Lower lobe of right lung (tissue), 2 donors: Measurements from ENCODE around the gene MAP4K2. TPM values are rescaled to one million over a fixed set of nuclear protein-coding genes. Genes with fewer than 3 reads are reported as not detected.

Experiments
- ATAC-seq, 2 donors: fragments of 200-7000 bp; cut with Tn5 transposase; one replicate each; pipeline ENCODE4 v1.9.1; 2020 to 2022; ENCODE audit warnings: mild to moderate bottlenecking in 2 of 2, moderate library complexity in 2 of 2
- DNase-seq: peaks from one replicate; pipeline ENCODE4 v3.0.0-alpha.2; 2020
- H3K27ac ChIP-seq: fragments of 200-600 bp; one replicate; pipeline ENCODE4 v1.8.0; 2022
- H3K27me3 ChIP-seq: fragments of 200-600 bp; one replicate; pipeline ENCODE4 v1.8.0; 2022; ENCODE audit warnings: low read depth
- H3K36me3 ChIP-seq: fragments of 200-600 bp; one replicate; pipeline ENCODE4 v1.8.0; 2022; ENCODE audit warnings: mild to moderate bottlenecking
- H3K4me1 ChIP-seq: fragments of 200-600 bp; one replicate; pipeline ENCODE4 v1.8.0; 2022
- H3K4me3 ChIP-seq: fragments of 200-600 bp; one replicate; pipeline ENCODE4 v1.8.0; 2022; ENCODE audit warnings: mild to moderate bottlenecking
- H3K9me3 ChIP-seq: fragments of 200-600 bp; one replicate; pipeline ENCODE4 v1.8.0; 2022
- intact Hi-C: fragments of 100-400 bp; cut with DNase I; formaldehyde crosslinking; loops from one replicate; pipeline ENCODE4 v1.11.0; 2022
- total RNA-seq: library from RNA; stranded (reverse); fragmentation: NEBNext Ultra II Directional; extraction: Animal tissue kit (Norgen Biotek cat#: 25700); gene quantifications from one replicate; pipeline ENCODE4 v1.2.1, GENCODE V29; 2021
- TF ChIP-seq, protein P1 (sequence below): fragments of 200-600 bp; IDR thresholded peaks from one replicate; pipeline ENCODE4 v1.8.0; 2022; ENCODE audit warnings: antibody characterized with exemption, mild to moderate bottlenecking
- donor health status: DM: no; HTN: yes; CAD: no; lungs with severe emphysema.

The MAP4K2 gene
- total RNA-seq, 1 donor from 2014 or later = 29.1 TPM

DNA sequence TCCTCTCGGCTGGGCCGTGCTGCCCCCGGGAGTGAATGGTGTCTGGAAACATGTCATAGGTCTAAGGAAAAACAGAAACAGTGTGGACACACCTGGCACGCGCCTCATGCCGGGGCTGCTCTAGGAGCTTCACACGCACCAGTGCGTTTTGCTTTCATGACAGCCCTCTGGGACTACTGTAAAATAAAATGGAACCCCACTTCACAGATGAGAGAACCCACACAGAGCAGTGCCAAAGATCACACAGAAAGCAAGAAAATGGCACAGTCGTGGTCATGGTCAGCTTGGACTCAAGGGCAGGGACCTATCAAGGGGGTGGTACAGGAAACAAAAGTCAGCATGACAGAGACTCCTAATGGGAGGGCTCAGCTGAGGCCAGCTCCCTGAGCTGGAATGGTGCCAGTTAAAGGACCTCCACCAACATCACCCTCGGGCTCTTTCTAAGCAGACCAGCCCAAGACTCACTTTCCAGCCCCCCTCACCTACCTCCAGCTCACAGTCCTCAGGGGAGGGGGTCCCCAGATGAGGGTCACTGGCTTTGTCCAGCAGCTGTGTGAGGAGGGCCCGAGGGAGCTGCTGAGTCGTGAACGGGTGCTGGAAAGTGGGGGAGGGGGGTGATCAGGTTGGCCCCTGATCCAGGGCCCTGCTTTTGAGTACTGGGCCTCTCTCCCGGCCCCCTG, 3.3 kb downstream of the MAP4K2 start:
- ATAC-seq (no peak), DNase-seq (no peak)
- Histone ChIP-seq H3K27ac (peak overlapping the region; percentile 58), H3K4me3 (peak overlapping the region; percentile 78), H3K27me3 (no peaks in the 10 kb centered on the region), H3K4me1 (peaks cover 34% of the 10 kb centered on the region), H3K36me3 (peaks cover 19% of the 10 kb centered on the region), H3K9me3 (no peaks in the 10 kb centered on the region)
- intact Hi-C loops = no loop called here
- TF ChIP-seq, protein P1, sequence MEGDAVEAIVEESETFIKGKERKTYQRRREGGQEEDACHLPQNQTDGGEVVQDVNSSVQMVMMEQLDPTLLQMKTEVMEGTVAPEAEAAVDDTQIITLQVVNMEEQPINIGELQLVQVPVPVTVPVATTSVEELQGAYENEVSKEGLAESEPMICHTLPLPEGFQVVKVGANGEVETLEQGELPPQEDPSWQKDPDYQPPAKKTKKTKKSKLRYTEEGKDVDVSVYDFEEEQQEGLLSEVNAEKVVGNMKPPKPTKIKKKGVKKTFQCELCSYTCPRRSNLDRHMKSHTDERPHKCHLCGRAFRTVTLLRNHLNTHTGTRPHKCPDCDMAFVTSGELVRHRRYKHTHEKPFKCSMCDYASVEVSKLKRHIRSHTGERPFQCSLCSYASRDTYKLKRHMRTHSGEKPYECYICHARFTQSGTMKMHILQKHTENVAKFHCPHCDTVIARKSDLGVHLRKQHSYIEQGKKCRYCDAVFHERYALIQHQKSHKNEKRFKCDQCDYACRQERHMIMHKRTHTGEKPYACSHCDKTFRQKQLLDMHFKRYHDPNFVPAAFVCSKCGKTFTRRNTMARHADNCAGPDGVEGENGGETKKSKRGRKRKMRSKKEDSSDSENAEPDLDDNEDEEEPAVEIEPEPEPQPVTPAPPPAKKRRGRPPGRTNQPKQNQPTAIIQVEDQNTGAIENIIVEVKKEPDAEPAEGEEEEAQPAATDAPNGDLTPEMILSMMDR = no peak

DNA sequence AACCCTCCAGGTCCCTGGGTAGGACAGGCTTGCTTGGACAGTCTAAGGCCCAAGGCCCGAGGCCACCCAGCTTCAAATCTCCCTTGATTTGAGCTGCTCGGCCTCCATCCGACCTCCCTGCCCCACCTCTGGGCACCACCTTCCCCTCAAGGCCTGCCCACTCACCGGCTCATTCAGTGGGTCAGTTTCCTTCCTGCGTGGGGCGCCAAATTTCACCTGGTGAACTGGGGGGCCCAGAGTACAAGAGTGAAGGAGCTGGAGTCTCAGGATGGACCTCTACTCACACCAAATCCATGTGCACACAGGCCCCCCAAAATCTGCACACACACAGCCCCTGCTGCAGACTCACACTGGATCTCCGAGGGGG, 3.8 kb downstream of the MAP4K2 start:
- intact Hi-C loops = no loop called here
- no peak overlapping the region for H3K27ac ChIP-seq
- DNase-seq (no peak), ATAC-seq (no peak)
- H3K9me3 ChIP-seq = no peaks in the 10 kb centered on the region
- peaks cover 15% of the 10 kb centered on the region for H3K36me3 ChIP-seq
- no peaks in the 10 kb centered on the region for H3K27me3 ChIP-seq
- peaks cover 29% of the 10 kb centered on the region for H3K4me1 ChIP-seq
- no peak overlapping the region for H3K4me3 ChIP-seq
- TF ChIP-seq, protein P1 = no peak

DNA sequence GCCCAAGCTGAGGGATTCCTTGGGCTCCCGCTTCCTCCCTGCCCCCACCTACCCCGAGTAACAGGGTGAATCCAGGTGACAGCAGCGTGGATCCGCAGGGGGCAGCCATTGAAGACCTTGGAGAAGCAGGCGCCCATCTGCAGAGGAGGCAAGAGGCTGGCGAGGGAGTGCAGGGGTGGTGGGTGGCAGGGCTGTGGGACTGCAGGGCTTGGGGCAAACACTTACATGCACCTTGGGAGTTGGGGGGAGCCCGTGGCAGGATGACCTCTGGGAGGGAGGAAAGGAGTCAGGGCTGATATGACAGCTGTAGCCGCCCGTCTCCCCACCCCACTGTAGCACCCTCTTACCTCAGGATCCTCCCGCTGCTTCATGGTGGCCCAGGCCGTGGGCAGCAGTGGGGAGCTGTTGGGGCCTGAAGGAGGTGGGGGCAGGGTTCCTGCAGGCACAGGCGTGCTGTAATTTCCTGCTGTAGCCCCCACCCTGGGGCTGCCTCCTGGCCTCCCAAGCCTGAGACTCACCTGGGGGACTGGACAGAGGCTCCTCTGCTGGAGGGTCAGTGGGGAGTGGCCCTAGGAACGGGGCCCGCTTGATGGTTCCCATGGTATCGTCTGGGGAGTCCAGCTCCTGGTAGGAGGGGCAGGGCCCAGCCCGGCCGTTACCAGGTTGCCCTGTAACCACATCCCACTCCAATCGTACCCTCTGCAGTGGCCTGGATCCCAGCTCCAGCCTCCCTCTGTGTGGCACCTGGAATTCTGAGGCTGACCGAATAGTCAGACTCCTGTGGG, 6.1 kb downstream of the MAP4K2 start:
- ATAC-seq = no peak
- TF ChIP-seq, protein P1 = no peak
- intact Hi-C loops = no loop called here
- peak; percentile 34 for DNase-seq
- peaks cover 20% of the 10 kb centered on the region for H3K36me3 ChIP-seq
- no peaks in the 10 kb centered on the region for H3K9me3 ChIP-seq
- peaks cover 13% of the 10 kb centered on the region for H3K4me1 ChIP-seq
- H3K27me3 ChIP-seq = no peaks in the 10 kb centered on the region
- H3K27ac ChIP-seq = no peak overlapping the region
- no peak overlapping the region for H3K4me3 ChIP-seq

DNA sequence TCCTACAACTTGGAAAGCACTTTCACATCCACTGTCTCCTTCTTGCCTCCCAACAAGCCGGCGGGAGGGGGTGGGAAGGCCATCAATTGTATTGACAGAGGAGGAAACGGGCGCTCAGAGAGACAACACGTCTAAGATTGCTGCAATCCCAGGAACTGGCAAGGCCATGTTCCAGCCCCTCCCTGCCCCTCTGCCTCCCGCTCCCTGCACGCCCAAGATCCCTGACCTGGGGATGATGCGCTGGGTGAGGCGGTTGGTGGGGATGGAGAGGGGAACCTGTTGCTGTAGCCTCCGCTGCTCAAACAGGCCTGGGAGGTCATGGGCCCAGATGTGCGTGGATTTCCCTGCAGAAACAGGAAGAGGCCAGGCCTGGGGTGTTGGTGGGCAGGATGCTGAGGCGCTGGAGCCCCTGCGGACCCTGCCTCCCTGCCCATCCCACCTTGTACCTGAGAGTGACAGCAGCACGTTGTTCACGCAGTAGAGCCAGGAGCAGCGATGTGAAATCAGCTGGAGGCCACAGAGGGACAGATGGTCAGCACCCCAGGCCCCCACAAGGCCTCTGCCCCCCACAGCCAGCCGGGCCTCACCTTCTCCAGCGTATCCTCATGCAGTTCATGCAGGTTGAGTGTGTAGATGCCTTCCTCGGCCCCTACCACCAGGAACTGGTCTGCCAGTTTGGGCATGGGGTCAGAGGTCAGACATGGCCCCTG, 6.8 kb downstream of the MAP4K2 start:
- H3K27me3 ChIP-seq = no peaks in the 10 kb centered on the region
- TF ChIP-seq, protein P1 = no peak
- no peak overlapping the region for H3K27ac ChIP-seq
- no peaks in the 10 kb centered on the region for H3K9me3 ChIP-seq
- peaks cover 20% of the 10 kb centered on the region for H3K36me3 ChIP-seq
- peaks cover 7% of the 10 kb centered on the region for H3K4me1 ChIP-seq
- ATAC-seq = no peak
- H3K4me3 ChIP-seq = no peak overlapping the region
- peak; percentile 29 for DNase-seq
- intact Hi-C loops = no loop called here

DNA sequence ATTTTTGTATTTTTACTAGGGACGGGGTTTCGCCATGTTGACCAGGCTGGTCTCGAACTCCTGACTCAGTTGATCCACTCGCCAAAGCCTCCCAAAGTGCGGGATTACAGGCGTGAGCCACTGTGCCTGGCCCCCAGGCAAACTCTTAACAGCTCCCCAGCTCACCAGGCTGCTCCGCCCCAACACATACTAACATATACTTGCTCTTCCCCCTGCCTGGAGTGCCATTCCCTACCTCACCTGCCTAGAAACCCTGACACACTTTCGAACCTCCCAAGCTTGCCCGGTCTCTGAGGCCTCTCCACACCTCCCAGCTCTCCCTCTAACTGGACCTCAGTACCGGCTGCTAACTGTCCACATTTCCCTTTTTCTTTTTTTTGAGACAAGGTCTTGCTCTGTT, 8.5 kb downstream of the MAP4K2 start:
- Histone ChIP-seq H3K36me3 (peaks cover 37% of the 10 kb centered on the region), H3K27me3 (no peaks in the 10 kb centered on the region), H3K27ac (no peak overlapping the region), H3K9me3 (no peaks in the 10 kb centered on the region), H3K4me1 (no peaks in the 10 kb centered on the region), H3K4me3 (no peak overlapping the region)
- DNase-seq = peak; percentile 21
- intact Hi-C loops = no loop called here
- ATAC-seq = no peak
- TF ChIP-seq, protein P1 = no peak
